HepG2 (cell line): ENCODE data around the gene CACNA1C. TPM values are rescaled to one million over a fixed set of nuclear protein-coding genes. Genes with fewer than 3 reads are reported as not detected.

Experiments
- ATAC-seq: fragments of 200-7000 bp; cut with Tn5 transposase; 3 replicates; pipeline ENCODE4 v1.9.1; 2020; ENCODE audit warnings: mild to moderate bottlenecking, moderate library complexity
- BruUV-seq: library from RNA; stranded (reverse); fragments of 400-500 nt; replicated peaks from 2 replicates; lab custom pipeline; 2021; lab: Mats Ljungman, UMichigan
- CTCF ChIA-PET: fragments of 300-600 bp; formaldehyde crosslinking; extraction: SDS; loops from one replicate; lab custom pipeline; 2021; ENCODE audit warnings: low total read pairs, inconsistent platforms, low intra/inter-chr PET ratio; lab: Yijun Ruan, JAX
- POLR2A ChIA-PET: fragments of 350-600 bp; sonication (Branson Sonifier 250); formaldehyde crosslinking; loops from one replicate; lab custom pipeline; 2020; ENCODE audit warnings: antibody characterized with exemption, inconsistent platforms; lab: Yijun Ruan, JAX
- DNase-seq: peaks from one replicate; pipeline ENCODE4 v3.0.0-alpha.2; 2015; ENCODE audit warnings: low spot score
- FAIRE-seq: peaks from 3 replicates; lab custom pipeline; 2011; peaks lifted over from hg19 to GRCh38; lab: Jason Lieb, UNC
- H2AFZ ChIP-seq: one replicate; pipeline ENCODE4 v1.6.1; 2011; ENCODE audit warnings: low read length, inconsistent platforms
- H3K27ac ChIP-seq: fragments of 300-600 bp; 3 replicates; pipeline ENCODE4 v1.8.0; 2011; ENCODE audit warnings: mixed run types, mild to moderate bottlenecking, mixed read lengths, low read length, inconsistent platforms; ENCODE audit not compliant: insufficient read depth; ENCODE audit errors: extremely low read length
- H3K27me3 ChIP-seq, 2 experiments: fragments of 200-600 bp in 1 of 2; 2 replicates in 1 of 2; 3 replicates in 1 of 2; pipeline versions ENCODE4 v1.6.0 to v1.8.0; 2011; ENCODE audit warnings: low read length in 2 of 2, mild to moderate bottlenecking in 2 of 2, moderate library complexity in 2 of 2, inconsistent platforms in 1 of 2; ENCODE audit not compliant: insufficient read depth in 2 of 2, control insufficient read depth in 1 of 2
- H3K36me3 ChIP-seq, 2 experiments: fragments of 200-600 bp in 1 of 2; replicated peaks in 1 of 2; 2 replicates in 1 of 2; 3 replicates in 1 of 2; pipeline versions ENCODE4 v1.5.1 to v1.8.0; 2011; ENCODE audit warnings: low read length in 2 of 2, inconsistent platforms in 1 of 2; ENCODE audit not compliant: insufficient read depth in 2 of 2, control insufficient read depth in 1 of 2
- H3K4me1 ChIP-seq: 2 replicates; pipeline ENCODE4 v1.5.1; 2012; ENCODE audit warnings: low read length, inconsistent platforms; ENCODE audit not compliant: insufficient read depth
- H3K4me2 ChIP-seq: 2 replicates; pipeline ENCODE4 v1.6.0; 2011; ENCODE audit warnings: low read depth, low read length, inconsistent platforms
- H3K4me3 ChIP-seq, 3 experiments: fragments of 200-600 bp in 1 of 3; sonication (generic), shearing (Covaris generic) in 1 of 3; replicated peaks in 1 of 3; 2 replicates each; pipeline ENCODE4 v1.5.1; 2011 to 2016; ENCODE audit warnings: low read length in 3 of 3, inconsistent platforms in 2 of 3, low read depth in 2 of 3, mild to moderate bottlenecking in 2 of 3, control low read depth in 1 of 3, mixed read lengths in 1 of 3; ENCODE audit not compliant: insufficient read depth in 1 of 3
- H3K79me2 ChIP-seq: one replicate; pipeline ENCODE4 v1.6.1; 2011; ENCODE audit warnings: low read length, inconsistent platforms; ENCODE audit not compliant: insufficient read depth
- H3K9ac ChIP-seq: 2 replicates; pipeline ENCODE4 v1.6.0; 2011; ENCODE audit warnings: mild to moderate bottlenecking, low read depth, low read length, inconsistent platforms; ENCODE audit not compliant: insufficient read depth
- H3K9me3 ChIP-seq: 2 replicates; pipeline ENCODE4 v1.5.1; 2012; ENCODE audit warnings: mild to moderate bottlenecking, low read length
- H4K20me1 ChIP-seq: 2 replicates; pipeline ENCODE4 v1.6.0; 2011; ENCODE audit warnings: inconsistent platforms, mild to moderate bottlenecking, low read length, moderate library complexity; ENCODE audit not compliant: insufficient read depth
- GLI4 ChIP-seq: sonication (generic); formaldehyde crosslinking; IDR thresholded peaks from 2 replicates; pipeline ENCODE4 v1.5.1; 2020; ENCODE audit warnings: missing genetic modification reagents, mild to moderate bottlenecking, moderate library complexity, borderline replicate concordance
- GTF2F1 ChIP-seq: fragments of 150-350 bp; IDR thresholded peaks from 2 replicates; pipeline ENCODE4 v1.6.1; 2014; ENCODE audit warnings: low read length
- NFRKB ChIP-seq: fragments of 450-650 bp; IDR thresholded peaks from 2 replicates; pipeline ENCODE4 v1.6.1; 2017
- ZNF10 ChIP-seq: sonication (generic); formaldehyde crosslinking; IDR thresholded peaks from 2 replicates; pipeline ENCODE4 v1.4.0; 2020; ENCODE audit warnings: mild to moderate bottlenecking, low read depth, missing genetic modification reagents, borderline replicate concordance
- ZNF329 ChIP-seq: sonication (generic); formaldehyde crosslinking; IDR thresholded peaks from 2 replicates; pipeline ENCODE4 v1.9.0; 2021; ENCODE audit warnings: low read depth, mild to moderate bottlenecking, missing genetic modification reagents
- WGBS: methylation state at CpG from one replicate; pipeline ENCODE4 v1.1.6; 2017; ENCODE audit warnings: low lambda C conversion rate; 5-methylcytosine and 5-hydroxymethylcytosine counted together
- in situ Hi-C: cut with HindIII; loops from 2 replicates; pipeline ENCODE4 v1.10.0; 2017; ENCODE audit warnings: low pct_unique_long_range_greater_than_20kb; ENCODE audit not compliant: extremely low pct_ligation_motif_present
- intact Hi-C: fragments of 100-400 bp; cut with micrococcal nuclease; formaldehyde crosslinking; loops from one replicate; pipeline ENCODE4 v1.10.0; 2022; ENCODE audit not compliant: unreplicated experiment
- polyA plus RNA-seq, 8 experiments: library from polyadenylated mRNA; depleted of rRNA in 3 of 8; stranded (reverse) in 7 of 8; unstranded in 1 of 8; fragments of >200 nt; fragmentation: Illumina TruSeq in 4 of 8; extraction: Trizol in 4 of 8; gene quantifications; 2 replicates each; pipeline versions ENCODE4 v1.2.1 to v1.2.3, GENCODE V29; 2011 to 2016; ENCODE audit warnings: low read depth in 4 of 8, missing spikeins in 1 of 8, mixed read lengths in 1 of 8; ENCODE audit not compliant: insufficient read depth in 1 of 8
- total RNA-seq, 5 experiments: library from RNA; depleted of rRNA; stranded (reverse); fragments of >200 nt; fragmentation: Illumina TruSeq; extraction: Trizol; gene quantifications; 2 replicates each; pipeline ENCODE4 v1.2.3, GENCODE V29; 2016; ENCODE audit warnings: low read depth in 1 of 5

CACNA1C gene
- total and polyA plus RNA-seq, 2 of the 13 experiments (the other 11 are each of a cell fraction or from before 2014, with no cell fraction given) = not detected

GRCh38 chr12:2454601-2455177 is 401.9 kb downstream of the CACNA1C start:
- Histone ChIP-seq H3K9ac (no peak overlapping the region), H3K4me2 (no peak overlapping the region), H2AFZ (no peak overlapping the region), H3K79me2 (no peaks in the 10 kb centered on the region), H3K4me1 (no peaks in the 10 kb centered on the region), H3K27me3 (peaks cover 5 to 44% of the 10 kb centered on the region in 2 experiments; a peak in 4 of 5 replicates), H3K9me3 (no peaks in the 10 kb centered on the region), H3K27ac (no peak overlapping the region), H3K4me3 (no peak overlapping the region), H3K36me3 (no peaks in the 10 kb centered on the region), H4K20me1 (peaks cover 2% of the 10 kb centered on the region; the same call in 1 of the 2 replicates)
- CTCF ChIA-PET = no interaction called here
- intact Hi-C loops = no loop called here
- 21% methylated on average over 20 of the region's 20 CpGs for WGBS
- TF ChIP-seq ZNF329 (CRISPR knock-in tag) (no peak), GLI4 (CRISPR knock-in tag) (no peak)
- in situ Hi-C loops = no loop called here
- FAIRE-seq = no peak
- POLR2A ChIA-PET = no interaction called here
- DNase-seq = no peak
- BruUV-seq = no TSS peak
- no peak for ATAC-seq

GRCh38 chr12:2455410-2455809 is 402.6 kb downstream of the CACNA1C start:
- FAIRE-seq (no peak), ATAC-seq (no peak), DNase-seq (no peak)
- H2AFZ ChIP-seq = no peak overlapping the region
- H4K20me1 ChIP-seq = peaks cover 2% of the 10 kb centered on the region; the same call in 1 of the 2 replicates
- 27% methylated on average over 9 of the region's 9 CpGs for WGBS
- no peaks in the 10 kb centered on the region for H3K79me2 ChIP-seq
- peaks cover 6 to 48% of the 10 kb centered on the region in 2 experiments; a peak in 4 of 5 replicates for H3K27me3 ChIP-seq
- ChIA-PET CTCF (no interaction called here), POLR2A (no interaction called here)
- H3K4me3 ChIP-seq = no peak overlapping the region
- H3K36me3 ChIP-seq = no peaks in the 10 kb centered on the region
- no peak for TF ChIP-seq ZNF10 (CRISPR knock-in tag)
- TF ChIP-seq GTF2F1 = no peak
- TF ChIP-seq NFRKB = no peak
- H3K9me3 ChIP-seq = no peaks in the 10 kb centered on the region
- no peaks in the 10 kb centered on the region for H3K4me1 ChIP-seq
- in situ Hi-C loops = no loop called here
- no peak overlapping the region for H3K4me2 ChIP-seq
- no peak overlapping the region for H3K27ac ChIP-seq
- no peak overlapping the region for H3K9ac ChIP-seq
- intact Hi-C loops = no loop called here
- BruUV-seq = no TSS peak
